CD4-positive, alpha-beta T cell treated with Interleukin-2 at 100 ng/mL for 4 hours (primary cell): ENCODE data around the gene VPS37C.
A peak's percentile ranks its signal among the peaks of the same experiment; 100 is the strongest.
"Not testable (repeated sequence)": the region's sequence is repeated elsewhere in the genome, so short reads cannot be mapped to it uniquely, and the experiment has no call there.

Source experiments
- DNase-seq: peaks from one replicate; pipeline ENCODE4 v3.0.0-alpha.2; 2020; ENCODE audit warnings: low spot score

The VPS37C gene

DNA sequence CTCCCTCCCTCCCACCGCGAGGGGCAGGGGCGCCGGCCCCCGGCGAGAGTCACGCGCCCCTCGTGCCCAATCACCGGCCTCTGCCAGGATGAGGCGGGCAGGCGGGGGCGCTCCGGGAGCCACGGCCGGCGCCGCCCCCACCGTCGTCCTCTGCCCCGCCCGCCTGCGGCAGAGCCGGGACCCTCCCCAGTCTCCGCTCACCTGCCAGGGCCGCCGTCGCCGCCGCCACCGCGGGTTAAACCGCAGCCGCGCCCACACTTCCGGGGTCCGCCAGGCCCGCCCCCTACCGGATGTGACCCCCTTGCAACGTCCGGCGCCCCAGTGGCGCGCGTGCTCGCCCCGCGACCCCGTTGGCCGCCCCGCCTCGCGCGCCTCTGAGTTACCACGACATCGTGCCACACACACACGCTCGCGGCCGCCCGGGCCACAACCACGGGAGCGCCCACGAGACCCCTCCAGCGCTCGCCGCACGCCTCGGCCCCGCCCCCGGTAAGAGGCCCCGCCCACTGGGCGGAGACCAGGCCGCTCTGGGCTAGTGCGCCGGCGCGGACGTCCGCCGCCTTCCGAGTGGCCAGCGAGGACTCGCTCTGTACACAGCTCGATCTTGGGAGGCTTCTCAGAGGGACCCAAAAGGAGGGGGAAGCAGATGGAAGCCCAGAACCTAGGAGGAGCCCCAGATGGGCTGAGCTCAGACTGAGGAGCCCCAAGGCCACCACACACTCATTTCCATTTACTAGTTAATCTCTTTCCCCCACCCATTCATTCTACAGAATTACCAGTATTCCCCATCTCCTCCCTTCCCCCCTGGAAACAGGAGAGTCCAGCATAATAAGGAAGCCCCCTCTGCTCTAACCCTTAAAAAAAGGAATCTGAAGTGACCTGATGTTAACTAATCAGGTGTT is at the start of gene VPS37C:
VPS37C (minus strand) TSS at position 237 of the 902 bp plus-strand sequence. CDS start 22,597 bp downstream, outside the sequence.
- DNase-seq = peak; percentile 95

DNA sequence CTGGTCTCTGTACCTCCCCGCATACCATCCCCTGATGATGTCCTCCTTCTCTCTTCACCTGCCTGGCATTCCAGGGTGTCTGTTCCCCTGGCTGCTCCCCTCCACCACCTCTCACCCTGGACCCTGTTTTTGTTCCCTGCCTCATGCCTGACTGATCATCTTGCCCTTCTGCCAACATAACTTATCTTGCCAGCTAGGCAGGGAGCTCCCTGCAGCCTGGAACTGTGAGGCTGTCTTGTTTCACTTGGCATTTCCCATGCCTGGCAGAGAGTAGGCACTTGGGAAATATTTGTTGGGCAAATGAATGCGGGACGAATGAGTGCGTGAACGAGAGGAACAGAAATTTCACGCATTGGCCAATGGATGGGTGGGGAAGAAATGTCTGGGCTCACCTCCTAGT is 49.4 kb upstream of the VPS37C start:
- DNase-seq = not testable (repeated sequence)

DNA sequence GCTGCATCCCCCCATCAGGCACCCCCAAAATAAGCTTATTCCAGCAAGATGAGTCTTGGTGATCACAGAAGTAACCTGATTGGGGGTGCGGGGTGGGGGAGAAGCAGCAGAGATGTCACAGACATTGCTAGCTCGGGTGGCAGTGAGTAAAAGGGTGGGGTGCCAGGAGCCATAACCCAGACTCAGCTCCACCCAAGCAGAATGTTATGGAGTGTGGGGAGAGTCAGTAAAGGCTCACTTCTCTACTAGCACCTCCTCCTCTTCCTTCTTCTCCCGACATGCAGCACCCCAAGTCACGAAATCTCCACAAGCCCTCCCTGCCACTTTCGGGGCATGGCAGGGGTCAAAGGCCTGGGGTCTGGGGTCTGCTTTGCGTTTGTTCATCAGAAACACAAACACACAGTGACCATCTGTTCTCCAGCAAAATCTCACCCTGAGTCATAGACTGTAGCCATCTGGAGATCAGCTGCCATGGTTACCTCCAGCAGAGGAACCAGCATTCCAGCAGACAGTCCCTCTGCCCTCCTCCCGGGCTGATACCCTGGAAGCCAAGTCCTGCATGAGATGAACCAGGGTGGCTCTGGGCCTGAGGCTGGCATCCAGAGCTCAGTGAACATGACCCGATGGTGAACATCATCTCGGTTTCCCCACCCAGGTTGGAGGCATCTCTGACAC is 46.5 kb upstream of the VPS37C start:
- DNase-seq = not testable (repeated sequence)

DNA sequence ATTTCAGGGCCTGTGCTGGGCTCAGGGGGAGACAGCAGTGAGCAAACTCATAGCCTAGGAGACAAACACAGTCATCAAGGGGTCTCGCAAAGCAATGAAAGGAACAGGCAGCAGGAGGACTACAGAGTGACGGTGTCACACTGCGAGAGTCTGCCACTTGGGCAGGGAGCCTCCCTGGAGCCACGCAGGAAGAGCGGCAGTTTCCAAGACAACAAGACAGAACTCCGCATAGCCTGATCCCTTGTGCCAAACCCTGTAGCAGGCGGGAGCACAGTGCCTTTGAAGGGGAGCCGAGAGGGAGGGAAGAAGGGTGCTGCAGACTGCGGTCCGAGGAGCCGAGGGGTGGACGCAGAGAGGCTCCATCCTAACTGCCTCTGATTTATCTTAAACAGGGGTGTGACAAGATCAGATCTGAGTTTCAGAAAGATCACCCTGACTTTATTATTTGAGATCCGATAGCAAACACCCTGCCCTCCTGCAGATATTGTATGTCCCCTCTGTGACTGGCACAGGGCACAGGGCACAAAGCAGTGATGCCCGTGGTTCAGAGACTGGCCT is 43.4 kb upstream of the VPS37C start:
- not testable (repeated sequence) for DNase-seq

DNA sequence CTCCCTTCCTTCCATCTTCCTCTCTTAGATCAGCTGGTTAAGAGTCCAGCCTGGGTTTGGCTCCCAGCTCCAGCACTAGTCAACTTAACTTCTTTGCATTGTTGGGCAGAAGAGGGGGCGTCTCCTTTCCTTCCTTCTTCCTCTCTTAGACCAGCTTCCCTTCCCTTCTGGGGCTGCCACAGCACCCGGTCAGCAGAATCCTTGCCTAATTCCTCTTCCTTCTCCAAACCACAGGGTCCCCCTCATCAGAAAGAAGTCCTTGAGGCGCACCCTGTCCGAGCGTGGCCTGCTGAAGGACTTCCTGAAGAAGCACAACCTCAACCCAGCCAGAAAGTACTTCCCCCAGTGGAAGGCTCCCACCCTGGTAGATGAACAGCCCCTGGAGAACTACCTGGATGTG is 42.6 kb upstream of the VPS37C start:
- not testable (repeated sequence) for DNase-seq

GRCh38 chr11:61202950-61203746 is 41.9 kb upstream of the VPS37C start, which contains the start of gene PGA3:
PGA3 (plus strand) TSS chr11:61203515; CDS start chr11:61203565, 50 bp downstream.
- not testable (repeated sequence) for DNase-seq

GRCh38 chr11:61201476-61201875 is 40.2 kb upstream of the VPS37C start:
- no peak for DNase-seq

DNA sequence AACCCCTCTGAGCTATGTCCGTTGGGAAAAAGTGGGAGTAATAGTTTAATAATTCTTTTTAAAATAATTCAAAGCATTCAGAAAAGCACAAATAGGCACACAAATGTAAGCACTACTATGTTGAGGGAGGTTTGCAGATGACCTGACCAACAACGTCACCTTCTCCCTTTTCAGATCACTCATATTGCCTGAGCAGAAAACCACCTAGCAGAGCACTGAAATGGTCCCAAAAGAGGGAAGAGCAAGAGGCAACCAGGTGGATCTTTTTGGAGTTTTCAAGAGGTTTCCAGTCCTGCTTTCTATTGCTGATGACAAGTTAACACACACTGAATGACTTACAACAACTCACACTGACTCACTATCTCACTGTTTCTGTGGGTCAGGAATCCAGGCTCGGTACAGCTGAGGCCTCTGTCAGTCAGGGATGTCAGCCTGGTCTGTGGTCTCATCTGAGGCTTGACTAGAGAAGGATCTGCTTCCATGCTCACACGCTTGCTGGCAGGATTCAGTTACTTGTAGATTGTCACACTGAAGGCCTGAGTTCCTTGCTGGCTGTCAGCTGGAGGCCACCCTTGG is 37.8 kb upstream of the VPS37C start:
- DNase-seq = no peak

GRCh38 chr11:61198361-61198760 is 37.1 kb upstream of the VPS37C start:
- no peak for DNase-seq

- DNase-seq = no peak
Observed at GRCh38 chr11:61195719-61196118, 34.5 kb upstream of the VPS37C start.

GRCh38 chr11:61194981-61195695 is 33.9 kb upstream of the VPS37C start:
- DNase-seq = no peak

DNA sequence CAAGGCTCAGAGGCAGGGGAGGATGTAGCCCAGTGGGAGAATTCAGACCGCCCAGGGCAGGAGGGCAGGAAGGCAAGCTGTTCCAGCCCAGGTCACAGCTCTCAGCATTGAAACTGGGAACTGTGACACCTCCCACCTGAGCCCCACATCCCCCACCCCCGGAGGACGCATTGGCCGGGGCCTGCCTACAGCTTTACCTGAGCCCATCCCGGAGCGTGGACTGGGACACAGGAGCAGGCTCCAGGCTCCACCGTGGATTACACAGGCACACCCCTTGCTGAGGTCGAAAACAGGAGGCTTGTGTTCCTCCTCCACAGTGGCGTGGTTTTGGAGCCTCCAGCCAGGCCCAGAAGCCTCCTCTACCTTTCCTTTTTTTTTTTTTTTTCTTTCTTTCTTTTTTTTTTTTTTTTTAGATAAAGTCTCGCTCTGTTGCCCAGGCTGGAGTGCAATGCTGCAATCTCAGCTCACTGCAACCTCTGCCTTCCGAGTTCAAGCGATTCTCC is 33.0 kb upstream of the VPS37C start:
- no peak for DNase-seq

GRCh38 chr11:61193596-61193995 is 32.4 kb upstream of the VPS37C start:
- no peak for DNase-seq

DNA sequence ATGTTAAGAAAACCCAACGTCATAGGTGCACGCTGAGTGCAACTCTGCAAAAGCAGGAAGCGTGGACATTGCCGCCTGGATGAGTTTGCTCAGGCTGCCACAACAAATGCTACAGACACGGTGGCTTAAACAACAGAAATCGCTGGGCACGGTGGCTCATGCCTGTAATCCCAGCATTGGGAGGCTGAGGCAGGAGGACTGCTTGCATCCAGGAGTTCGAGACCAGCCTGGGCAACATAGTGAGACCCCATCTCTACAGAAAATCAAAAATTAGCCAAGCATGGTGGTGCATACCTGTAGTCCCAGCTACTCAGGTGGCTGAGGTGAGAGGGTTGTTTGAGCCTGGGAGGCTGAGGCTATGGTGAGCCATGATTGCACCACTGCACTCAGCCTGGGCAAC is 28.7 kb upstream of the VPS37C start:
- DNase-seq = no peak

DNA sequence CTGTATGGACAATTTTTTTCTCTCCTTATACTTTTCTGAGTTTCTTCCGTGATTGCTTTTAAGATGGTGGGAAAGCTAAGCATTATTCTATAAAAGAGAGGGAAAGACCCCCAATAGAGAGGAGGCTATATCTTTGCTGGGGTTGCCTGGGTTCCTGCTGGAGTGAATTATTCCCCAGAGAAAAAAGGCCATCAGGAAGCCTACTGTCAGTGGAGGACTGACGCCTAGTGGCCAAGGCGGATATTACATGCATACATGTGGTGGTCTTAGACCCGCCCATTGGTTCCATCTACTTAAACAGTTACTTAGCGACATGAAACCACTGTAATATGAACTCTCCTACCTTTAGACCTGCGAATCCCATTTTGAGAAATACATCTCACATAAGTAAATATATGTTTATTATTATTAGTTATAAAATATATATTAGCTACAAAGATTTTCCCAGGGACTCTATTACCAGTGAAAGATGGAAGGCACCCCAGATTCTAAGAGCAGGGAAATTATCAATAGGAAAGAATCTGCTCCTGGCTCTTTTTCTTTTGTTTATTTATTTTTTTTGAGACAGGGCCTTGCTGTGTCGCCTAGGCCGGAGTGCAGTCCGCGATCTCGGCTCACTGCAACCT is 26.4 kb upstream of the VPS37C start:
- DNase-seq = peak; percentile 85

GRCh38 chr11:61186504-61186903 is 25.3 kb upstream of the VPS37C start:
- DNase-seq = no peak

DNA sequence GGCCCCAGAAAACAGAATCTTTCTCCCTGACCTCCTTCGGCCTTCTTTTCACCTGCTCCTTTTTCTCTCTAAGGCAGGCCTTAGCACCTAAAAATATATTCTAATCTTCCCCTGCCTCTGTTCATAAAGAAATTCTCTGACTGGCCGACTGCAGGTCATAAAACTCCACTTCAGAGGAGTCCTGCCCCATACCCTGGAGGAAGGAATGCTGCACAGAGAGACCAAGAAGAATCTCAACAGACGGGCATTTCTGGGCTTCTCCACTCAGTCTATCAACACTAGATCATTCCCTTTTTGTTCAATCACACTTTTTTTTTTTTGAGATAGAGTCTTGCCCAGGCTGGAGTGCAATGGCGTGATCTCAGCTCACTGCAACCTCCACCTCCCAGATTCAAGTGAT is 22.4 kb upstream of the VPS37C start:
- DNase-seq = no peak

DNA sequence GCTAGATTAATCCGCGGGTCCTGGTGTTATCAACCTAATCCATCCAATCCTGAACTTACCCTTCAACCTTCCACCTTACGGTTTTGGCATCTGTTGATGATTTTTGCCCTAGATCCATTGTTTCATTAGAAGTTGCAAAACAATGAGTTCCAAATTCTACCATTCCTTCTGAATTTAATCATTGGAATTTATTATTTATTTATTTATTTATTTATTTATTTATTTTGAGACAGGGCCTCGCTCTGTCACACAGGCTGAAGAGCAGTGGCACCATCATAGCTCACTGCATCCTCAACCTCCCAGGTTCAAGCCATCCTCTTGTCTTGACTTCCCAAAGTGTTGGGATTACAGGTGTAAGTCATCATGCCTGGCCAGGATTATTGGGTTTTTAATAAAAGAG is 20.3 kb upstream of the VPS37C start:
- no peak for DNase-seq

GRCh38 chr11:61180205-61180604 is 19.0 kb upstream of the VPS37C start:
- DNase-seq = not testable (repeated sequence)

DNA sequence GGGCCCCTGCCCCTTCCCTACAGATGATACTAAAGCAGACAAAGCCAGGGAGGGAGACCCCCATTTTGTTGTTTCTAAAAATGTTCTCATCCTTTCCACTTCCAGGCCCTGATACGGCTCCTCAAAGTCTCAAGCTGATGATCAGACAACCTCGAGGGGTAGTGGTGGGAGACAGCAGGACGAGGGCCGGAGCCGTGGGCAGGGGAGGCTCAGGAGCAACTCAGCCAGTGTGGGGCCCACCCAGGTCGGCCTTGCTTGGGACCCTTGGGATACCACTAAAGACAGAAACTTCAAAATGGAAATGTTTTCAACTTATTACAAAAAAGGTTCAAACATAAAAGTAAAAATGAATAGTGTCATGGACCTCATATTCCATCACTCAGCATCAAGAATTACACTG is 15.2 kb upstream of the VPS37C start:
- no peak for DNase-seq
